ENCODE measurements around the gene CFAP99. TPM values are rescaled to one million over a fixed set of nuclear protein-coding genes. Genes with fewer than 3 reads are reported as not detected.

Gene CFAP99
- polyA plus RNA-seq, 1 donor (not counting 4 experiments of a cell fraction or from before 2014, with no cell fraction given): not detected

GRCh38 chr4:2449051-2449450 is 30.3 kb downstream of the CFAP99 start:
- FAIRE-seq (no peak), DNase-seq (ENCODE audit: low read depth, low spot score) (no peak)
- H2AFZ ChIP-seq (ENCODE audit: control insufficient read depth, low read length): no peak overlapping the region
- H3K27ac ChIP-seq (ENCODE audit: control insufficient read depth, insufficient read depth, low read length): no peak overlapping the region
- H3K79me2 ChIP-seq (ENCODE audit: control insufficient read depth, insufficient read depth, low read length): no peaks in the 10 kb centered on the region
- dilution Hi-C loops (cut with MboI; ENCODE audit: extremely low pct_ligation_motif_present, low sequenced_read_pairs): no loop called here
- no peak overlapping the region for H3K4me3 ChIP-seq (ENCODE audit: control insufficient read depth in 2 of 3, extremely low read depth in 1 of 3, insufficient read depth in 2 of 3, low read depth in 1 of 3, low read length in 3 of 3)
- H3K9me1 ChIP-seq (ENCODE audit: control insufficient read depth, extremely low read depth, insufficient read depth, low read length): no peaks in the 10 kb centered on the region
- TF ChIP-seq EZH2 (IDR thresholded peaks at IDR 0.05; ENCODE audit: low read length): no peak
- TF ChIP-seq CTCF (optimal IDR thresholded peaks at IDR 0.05 in 1 of 3, IDR thresholded peaks at IDR 0.05 in 1 of 3, conservative IDR thresholded peaks at IDR 0.05 in 1 of 3; ENCODE audit: extremely low read depth in 1 of 3, insufficient read depth in 2 of 3, low read length in 3 of 3): no peak
- H3K9ac ChIP-seq (ENCODE audit: control insufficient read depth, extremely low read depth, insufficient read depth, low read length): no peak overlapping the region
- no peaks in the 10 kb centered on the region for H3K36me3 ChIP-seq (ENCODE audit: control insufficient read depth in 2 of 2, extremely low read depth in 1 of 2, insufficient read depth in 2 of 2, low read length in 2 of 2)
- no peak overlapping the region for H3K4me2 ChIP-seq (ENCODE audit: control insufficient read depth, extremely low read depth, insufficient read depth, low read depth, low read length)
- H3K9me3 ChIP-seq (ENCODE audit: control insufficient read depth, low read depth, low read length): no peaks in the 10 kb centered on the region
- peaks cover 9% of the 10 kb centered on the region for H3K27me3 ChIP-seq (ENCODE audit: control insufficient read depth, extremely low read depth, insufficient read depth, low read length)
- no peaks in the 10 kb centered on the region for H3K4me1 ChIP-seq (ENCODE audit: control insufficient read depth, extremely low read depth, insufficient read depth, low read length)
- no peaks in the 10 kb centered on the region for H4K20me1 ChIP-seq (ENCODE audit: control insufficient read depth, extremely low read depth, insufficient read depth, low read length)

GRCh38 chr4:2449511-2450392 is 31.0 kb downstream of the CFAP99 start:
- H3K27ac ChIP-seq (ENCODE audit: control insufficient read depth, insufficient read depth, low read length): no peak overlapping the region
- H2AFZ ChIP-seq (ENCODE audit: control insufficient read depth, low read length): no peak overlapping the region
- no peaks in the 10 kb centered on the region for H3K79me2 ChIP-seq (ENCODE audit: control insufficient read depth, insufficient read depth, low read length)
- TF ChIP-seq EZH2 (IDR thresholded peaks at IDR 0.05; ENCODE audit: low read length) (no peak), CTCF (optimal IDR thresholded peaks at IDR 0.05 in 1 of 3, IDR thresholded peaks at IDR 0.05 in 1 of 3, conservative IDR thresholded peaks at IDR 0.05 in 1 of 3; ENCODE audit: extremely low read depth in 1 of 3, insufficient read depth in 2 of 3, low read length in 3 of 3) (no peak)
- no peaks in the 10 kb centered on the region for H3K9me1 ChIP-seq (ENCODE audit: control insufficient read depth, extremely low read depth, insufficient read depth, low read length)
- DNase-seq (ENCODE audit: low read depth, low spot score): no peak
- no peaks in the 10 kb centered on the region for H3K4me1 ChIP-seq (ENCODE audit: control insufficient read depth, extremely low read depth, insufficient read depth, low read length)
- H3K9me3 ChIP-seq (ENCODE audit: control insufficient read depth, low read depth, low read length): no peaks in the 10 kb centered on the region
- H3K9ac ChIP-seq (ENCODE audit: control insufficient read depth, extremely low read depth, insufficient read depth, low read length): no peak overlapping the region
- H3K4me2 ChIP-seq (ENCODE audit: control insufficient read depth, extremely low read depth, insufficient read depth, low read depth, low read length): no peak overlapping the region
- no peak overlapping the region for H3K4me3 ChIP-seq (ENCODE audit: control insufficient read depth in 2 of 3, extremely low read depth in 1 of 3, insufficient read depth in 2 of 3, low read depth in 1 of 3, low read length in 3 of 3)
- no peaks in the 10 kb centered on the region for H4K20me1 ChIP-seq (ENCODE audit: control insufficient read depth, extremely low read depth, insufficient read depth, low read length)
- FAIRE-seq: no peak
- H3K36me3 ChIP-seq (ENCODE audit: control insufficient read depth in 2 of 2, extremely low read depth in 1 of 2, insufficient read depth in 2 of 2, low read length in 2 of 2): no peaks in the 10 kb centered on the region
- H3K27me3 ChIP-seq (ENCODE audit: control insufficient read depth, extremely low read depth, insufficient read depth, low read length): peaks cover 9% of the 10 kb centered on the region
- dilution Hi-C loops (cut with MboI; ENCODE audit: extremely low pct_ligation_motif_present, low sequenced_read_pairs): no loop called here

Data from keratinocyte (primary cell).